GM18526 (cell line): ENCODE measurements around the gene EARS2.

ENCODE experiments used
- POLR2A ChIP-seq: IDR thresholded peaks from 3 replicates; pipeline ENCODE4 v1.6.1; 2011; ENCODE audit not compliant: insufficient read length; ENCODE audit errors: extremely low read depth

Gene EARS2

GRCh38 chr16:23505671-23506605 lies 51.2 kb downstream of the EARS2 start:
- TF ChIP-seq POLR2A, result no peak

GRCh38 chr16:23505180-23505665 lies 51.9 kb downstream of the EARS2 start:
- no peak for TF ChIP-seq POLR2A

- no peak for TF ChIP-seq POLR2A
These were observed 52.5 kb downstream of the EARS2 start for GRCh38 chr16:23504453-23505179.

GRCh38 chr16:23504076-23504452 lies 53.1 kb downstream of the EARS2 start:
- no peak for TF ChIP-seq POLR2A

- no peak for TF ChIP-seq POLR2A
These were observed 54.7 kb downstream of the EARS2 start for GRCh38 chr16:23502466-23502865.

GRCh38 chr16:23501291-23501690 lies 55.9 kb downstream of the EARS2 start:
- TF ChIP-seq POLR2A, result no peak

GRCh38 chr16:23500862-23501225 lies 56.3 kb downstream of the EARS2 start:
- TF ChIP-seq POLR2A, result no peak

- no peak for TF ChIP-seq POLR2A
These were observed 56.8 kb downstream of the EARS2 start for GRCh38 chr16:23500212-23500861.

GRCh38 chr16:23499801-23500200 lies 57.3 kb downstream of the EARS2 start:
- TF ChIP-seq POLR2A, result no peak

- no peak for TF ChIP-seq POLR2A
These were observed 58.3 kb downstream of the EARS2 start for GRCh38 chr16:23498863-23499262.

GRCh38 chr16:23497543-23497868 lies 59.6 kb downstream of the EARS2 start:
- no peak for TF ChIP-seq POLR2A

- no peak for TF ChIP-seq POLR2A
These were observed 60.2 kb downstream of the EARS2 start for GRCh38 chr16:23496821-23497542.

- TF ChIP-seq POLR2A, result no peak
These were observed 61.5 kb downstream of the EARS2 start for GRCh38 chr16:23495671-23496070.

GRCh38 chr16:23494188-23494587 lies 63.0 kb downstream of the EARS2 start:
- no peak for TF ChIP-seq POLR2A
